ENCODE measurements around the gene OLFML2B.

OLFML2B gene

GRCh38 chr1:162003830-162004215 lies 19.8 kb downstream of the OLFML2B start:
- DNase-seq = no peak

- no peak for DNase-seq
Observed at GRCh38 chr1:162003061-162003829, 20.4 kb downstream of the OLFML2B start.

- DNase-seq = no peak
Observed at GRCh38 chr1:162000053-162000420, 23.6 kb downstream of the OLFML2B start.

GRCh38 chr1:161999301-162000052 lies 24.2 kb downstream of the OLFML2B start:
- no peak for DNase-seq

GRCh38 chr1:161998811-161999210 lies 24.9 kb downstream of the OLFML2B start:
- DNase-seq = no peak

- no peak for DNase-seq
Observed at GRCh38 chr1:161997152-161997551, 26.5 kb downstream of the OLFML2B start.

- DNase-seq = no peak
Observed at GRCh38 chr1:161994175-161994668, 29.4 kb downstream of the OLFML2B start.

GRCh38 chr1:161993576-161993975 lies 30.1 kb downstream of the OLFML2B start:
- no peak for DNase-seq

GRCh38 chr1:161989786-161990185 lies 33.9 kb downstream of the OLFML2B start:
- DNase-seq = no peak

GRCh38 chr1:161989108-161989507 lies 34.6 kb downstream of the OLFML2B start:
- no peak for DNase-seq

- DNase-seq = no peak
Observed at GRCh38 chr1:161988413-161988812, 35.3 kb downstream of the OLFML2B start.

- DNase-seq = no peak
Observed at GRCh38 chr1:161987872-161988271, 35.8 kb downstream of the OLFML2B start.

GRCh38 chr1:161987303-161987702 lies 36.4 kb downstream of the OLFML2B start:
- DNase-seq = no peak

GRCh38 chr1:161986328-161986727 lies 37.3 kb downstream of the OLFML2B start:
- DNase-seq = no peak

GRCh38 chr1:161985301-161985822 lies 38.3 kb downstream of the OLFML2B start:
- no peak for DNase-seq

GRCh38 chr1:161983725-161984124 lies 39.9 kb downstream of the OLFML2B start:
- no peak for DNase-seq

- no peak for DNase-seq
Observed at GRCh38 chr1:161982917-161983316, 40.8 kb downstream of the OLFML2B start.

- DNase-seq = no peak
Observed at GRCh38 chr1:161982507-161982895, 41.2 kb downstream of the OLFML2B start.

GRCh38 chr1:161981735-161982506 lies 41.7 kb downstream of the OLFML2B start:
- no peak for DNase-seq

GRCh38 chr1:161981126-161981525 lies 42.5 kb downstream of the OLFML2B start:
- no peak for DNase-seq

GRCh38 chr1:161978011-161978790 lies 45.5 kb downstream of the OLFML2B start:
- no peak for DNase-seq
